Activated CD4-positive, alpha-beta T cell treated with anti-CD3 and anti-CD28 coated beads for 24 hours (primary cell): ENCODE measurements around the gene GMPR.

ENCODE experiments used
- DNase-seq, 2 donors: peaks; one replicate each; pipeline ENCODE4 v3.0.0-alpha.2; 2020; ENCODE audit warnings: low read depth in 2 of 2

The GMPR gene

GRCh38 chr6:16301511-16301910, 63.1 kb downstream of the GMPR start:
- DNase-seq: no peak

GRCh38 chr6:16302721-16303552, 64.5 kb downstream of the GMPR start:
- no peak for DNase-seq

- DNase-seq: no peak
Measured at GRCh38 chr6:16305246-16305725, 66.9 kb downstream of the GMPR start.

- DNase-seq: no peak
Measured at GRCh38 chr6:16305788-16306187, 67.4 kb downstream of the GMPR start.

GRCh38 chr6:16306334-16306733, 67.9 kb downstream of the GMPR start:
- DNase-seq: no peak

GRCh38 chr6:16311763-16312162, 73.4 kb downstream of the GMPR start:
- no peak for DNase-seq

GRCh38 chr6:16313732-16314131, 75.3 kb downstream of the GMPR start:
- no peak for DNase-seq

- DNase-seq: no peak
Measured at GRCh38 chr6:16314296-16314695, 75.9 kb downstream of the GMPR start.

- DNase-seq: no peak
Measured at GRCh38 chr6:16316741-16317251, 78.4 kb downstream of the GMPR start.

- DNase-seq: peak in 1 of 2 donors; percentile 22
Measured at GRCh38 chr6:16318538-16318937, 80.2 kb downstream of the GMPR start.

GRCh38 chr6:16318953-16319720, 80.8 kb downstream of the GMPR start:
- DNase-seq: no peak

- DNase-seq: peak; percentile 30 to 40
Measured at GRCh38 chr6:16319813-16320532, 81.6 kb downstream of the GMPR start.

GRCh38 chr6:16320533-16321340, 82.3 kb downstream of the GMPR start:
- DNase-seq: no peak

GRCh38 chr6:16321341-16321710, 82.9 kb downstream of the GMPR start:
- no peak for DNase-seq

GRCh38 chr6:16321826-16322225, 83.4 kb downstream of the GMPR start:
- no peak for DNase-seq

GRCh38 chr6:16322666-16323312, 84.4 kb downstream of the GMPR start:
- peak; percentile 38 to 62 for DNase-seq

GRCh38 chr6:16324184-16324583, 85.8 kb downstream of the GMPR start:
- DNase-seq: no peak

GRCh38 chr6:16324606-16325225, 86.3 kb downstream of the GMPR start:
- DNase-seq: no peak

- DNase-seq: no peak
Measured at GRCh38 chr6:16326531-16326930, 88.1 kb downstream of the GMPR start.
